ENCODE data around the gene FBXO27.

FBXO27 gene

DNA sequence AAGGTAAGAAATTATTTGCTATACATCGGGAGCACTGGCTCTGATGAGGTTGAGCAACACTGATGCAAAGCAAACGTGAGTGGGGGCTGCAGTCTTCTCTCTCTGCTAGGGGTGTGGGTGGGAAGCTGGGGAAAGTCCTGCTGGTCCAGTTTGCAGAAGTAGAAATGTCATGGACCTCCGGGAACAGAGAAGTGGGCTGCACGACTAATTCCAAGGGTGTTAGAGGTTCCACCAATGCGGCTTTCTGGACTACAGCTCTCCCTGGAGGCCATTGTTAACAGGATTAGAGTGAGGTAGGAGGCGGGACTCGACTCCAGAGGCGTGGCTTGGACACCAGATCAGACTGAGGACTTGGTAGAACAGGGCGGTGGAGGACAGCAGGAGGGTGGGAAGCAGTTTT lies 5.7 kb upstream of the FBXO27 start:
- Histone ChIP-seq H3K79me1 (ENCODE audit: low read length) (no peaks in the 10 kb centered on the region), H2BK5ac (ENCODE audit: low read depth, low read length, poor library complexity) (no peak overlapping the region), H3K79me2 (ENCODE audit: control insufficient read depth, insufficient read depth, low read length, poor library complexity) (no peaks in the 10 kb centered on the region), H3K4ac (ENCODE audit: low read depth, low read length) (no peak overlapping the region), H2AFZ (ENCODE audit: insufficient read depth, low read length, poor library complexity) (peak overlapping the region; percentile 39), H2AK5ac (ENCODE audit: low read length) (no peak overlapping the region), H3K4me3 (ENCODE audit: low read depth, low read length) (no peak overlapping the region), H3K4me2 (ENCODE audit: low read length) (no peak overlapping the region), H3K23ac (ENCODE audit: low read length) (no peak overlapping the region), H3K18ac (ENCODE audit: low read length) (no peak overlapping the region), H2BK12ac (ENCODE audit: low read length) (no peak overlapping the region), H3K9me3 (ENCODE audit: insufficient read depth, low read depth, low read length) (no peaks in the 10 kb centered on the region), H4K12ac (ENCODE audit: low read depth, low read length) (no peak overlapping the region), H4K8ac (ENCODE audit: low read depth, low read length) (no peak overlapping the region), H3K27me3 (ENCODE audit: insufficient read depth, low read length) (no peaks in the 10 kb centered on the region), H3K36me3 (ENCODE audit: control insufficient read depth in 1 of 2, insufficient read depth in 2 of 2, low read length in 2 of 2) (no peaks in the 10 kb centered on the region), H4K91ac (ENCODE audit: low read depth, low read length) (no peak overlapping the region), H3K9ac (ENCODE audit: low read length) (no peak overlapping the region), H3K4me1 (ENCODE audit: control insufficient read depth in 1 of 2, insufficient read depth in 2 of 2, low read length in 2 of 2) (no peaks in the 10 kb centered on the region), H3K14ac (ENCODE audit: low read length) (no peak overlapping the region), H2BK120ac (ENCODE audit: insufficient read depth, low read length, poor library complexity) (no peak overlapping the region), H3K27ac (ENCODE audit: low read depth, low read length) (no peak overlapping the region)
- peak; percentile 12 to 40 for DNase-seq
- WGBS (ENCODE audit: extremely low coverage, insufficient coverage, insufficient read length): no CpG with 5 or more reads among the region's 9 CpGs

DNA sequence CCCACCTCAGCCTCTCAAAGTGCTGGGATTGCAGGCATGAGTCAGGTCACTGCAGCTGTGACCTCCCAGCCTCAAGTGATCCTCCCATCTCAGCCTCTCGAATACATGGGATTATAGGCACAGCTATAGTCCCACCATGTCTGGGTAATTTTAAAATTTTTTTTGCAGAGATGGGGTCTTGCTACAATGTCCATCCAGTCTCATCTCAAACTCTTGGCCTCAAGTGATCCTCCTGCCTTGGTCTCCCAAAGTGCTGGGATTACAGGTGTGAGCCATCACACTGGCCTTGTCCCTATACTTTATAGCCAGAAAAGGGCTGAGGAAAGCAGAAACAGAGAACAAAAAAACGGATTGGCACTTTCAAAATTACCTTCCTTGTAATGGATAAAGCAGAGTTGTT lies 4.8 kb upstream of the FBXO27 start:
- Histone ChIP-seq H3K27me3 (ENCODE audit: insufficient read depth, low read length) (no peaks in the 10 kb centered on the region), H3K79me1 (ENCODE audit: low read length) (no peaks in the 10 kb centered on the region), H3K4me1 (ENCODE audit: control insufficient read depth in 1 of 2, insufficient read depth in 2 of 2, low read length in 2 of 2) (peaks cover 4 to 5% of the 10 kb centered on the region in 2 experiments), H3K79me2 (ENCODE audit: control insufficient read depth, insufficient read depth, low read length, poor library complexity) (no peaks in the 10 kb centered on the region), H2BK12ac (ENCODE audit: low read length) (no peak overlapping the region), H3K36me3 (ENCODE audit: control insufficient read depth in 1 of 2, insufficient read depth in 2 of 2, low read length in 2 of 2) (no peaks in the 10 kb centered on the region), H3K4me3 (ENCODE audit: low read depth, low read length) (no peak overlapping the region), H2BK5ac (ENCODE audit: low read depth, low read length, poor library complexity) (no peak overlapping the region), H3K4ac (ENCODE audit: low read depth, low read length) (no peak overlapping the region), H4K8ac (ENCODE audit: low read depth, low read length) (no peak overlapping the region), H3K18ac (ENCODE audit: low read length) (no peak overlapping the region), H2AK5ac (ENCODE audit: low read length) (no peak overlapping the region), H3K9ac (ENCODE audit: low read length) (no peak overlapping the region), H4K91ac (ENCODE audit: low read depth, low read length) (no peak overlapping the region), H3K4me2 (ENCODE audit: low read length) (no peak overlapping the region), H3K14ac (ENCODE audit: low read length) (no peak overlapping the region), H3K9me3 (ENCODE audit: insufficient read depth, low read depth, low read length) (no peaks in the 10 kb centered on the region), H3K27ac (ENCODE audit: low read depth, low read length) (no peak overlapping the region), H3K23ac (ENCODE audit: low read length) (no peak overlapping the region), H4K12ac (ENCODE audit: low read depth, low read length) (no peak overlapping the region), H2AFZ (ENCODE audit: insufficient read depth, low read length, poor library complexity) (no peak overlapping the region), H2BK120ac (ENCODE audit: insufficient read depth, low read length, poor library complexity) (no peak overlapping the region)
- DNase-seq: no peak
- WGBS (ENCODE audit: extremely low coverage, insufficient coverage, insufficient read length): no CpG with 5 or more reads among the region's 2 CpGs

DNA sequence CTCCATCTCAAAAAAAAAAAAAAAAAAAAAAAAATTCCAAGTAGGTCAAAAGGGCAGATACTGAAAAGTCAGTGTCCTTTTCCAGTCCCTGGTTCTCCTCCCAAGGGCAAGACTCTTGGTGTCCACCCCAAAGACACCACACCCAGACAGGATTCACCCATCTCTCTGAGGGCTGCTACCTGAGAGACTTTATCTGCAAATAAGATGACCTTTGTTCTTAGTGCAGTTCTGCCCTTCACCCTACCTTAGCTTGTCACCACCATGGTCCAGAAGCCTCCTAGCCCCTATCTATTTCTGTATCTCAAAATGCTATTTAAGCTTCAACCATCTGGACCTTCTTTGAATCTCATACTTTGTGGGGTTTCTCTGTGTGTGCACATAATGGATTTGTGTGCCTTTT lies 4.2 kb upstream of the FBXO27 start:
- no peak overlapping the region for H4K91ac ChIP-seq (ENCODE audit: low read depth, low read length)
- no peak overlapping the region for H2AK5ac ChIP-seq (ENCODE audit: low read length)
- peaks cover 2% of the 10 kb centered on the region for H3K79me2 ChIP-seq (ENCODE audit: control insufficient read depth, insufficient read depth, low read length, poor library complexity)
- H3K4me2 ChIP-seq (ENCODE audit: low read length): no peak overlapping the region
- no peak overlapping the region for H3K27ac ChIP-seq (ENCODE audit: low read depth, low read length)
- no peak for DNase-seq
- H3K4me1 ChIP-seq (ENCODE audit: control insufficient read depth in 1 of 2, insufficient read depth in 2 of 2, low read length in 2 of 2): peaks cover 8 to 10% of the 10 kb centered on the region in 2 experiments
- no peak overlapping the region for H3K4ac ChIP-seq (ENCODE audit: low read depth, low read length)
- H4K8ac ChIP-seq (ENCODE audit: low read depth, low read length): no peak overlapping the region
- no peak overlapping the region for H3K23ac ChIP-seq (ENCODE audit: low read length)
- H4K12ac ChIP-seq (ENCODE audit: low read depth, low read length): no peak overlapping the region
- H2BK120ac ChIP-seq (ENCODE audit: insufficient read depth, low read length, poor library complexity): no peak overlapping the region
- H3K4me3 ChIP-seq (ENCODE audit: low read depth, low read length): no peak overlapping the region
- no peak overlapping the region for H3K9ac ChIP-seq (ENCODE audit: low read length)
- H2AFZ ChIP-seq (ENCODE audit: insufficient read depth, low read length, poor library complexity): no peak overlapping the region
- no peaks in the 10 kb centered on the region for H3K9me3 ChIP-seq (ENCODE audit: insufficient read depth, low read depth, low read length)
- H3K27me3 ChIP-seq (ENCODE audit: insufficient read depth, low read length): no peaks in the 10 kb centered on the region
- no peaks in the 10 kb centered on the region for H3K36me3 ChIP-seq (ENCODE audit: control insufficient read depth in 1 of 2, insufficient read depth in 2 of 2, low read length in 2 of 2)
- H2BK12ac ChIP-seq (ENCODE audit: low read length): no peak overlapping the region
- H3K79me1 ChIP-seq (ENCODE audit: low read length): peaks cover 3% of the 10 kb centered on the region
- H3K14ac ChIP-seq (ENCODE audit: low read length): no peak overlapping the region
- no peak overlapping the region for H2BK5ac ChIP-seq (ENCODE audit: low read depth, low read length, poor library complexity)
- no peak overlapping the region for H3K18ac ChIP-seq (ENCODE audit: low read length)

DNA sequence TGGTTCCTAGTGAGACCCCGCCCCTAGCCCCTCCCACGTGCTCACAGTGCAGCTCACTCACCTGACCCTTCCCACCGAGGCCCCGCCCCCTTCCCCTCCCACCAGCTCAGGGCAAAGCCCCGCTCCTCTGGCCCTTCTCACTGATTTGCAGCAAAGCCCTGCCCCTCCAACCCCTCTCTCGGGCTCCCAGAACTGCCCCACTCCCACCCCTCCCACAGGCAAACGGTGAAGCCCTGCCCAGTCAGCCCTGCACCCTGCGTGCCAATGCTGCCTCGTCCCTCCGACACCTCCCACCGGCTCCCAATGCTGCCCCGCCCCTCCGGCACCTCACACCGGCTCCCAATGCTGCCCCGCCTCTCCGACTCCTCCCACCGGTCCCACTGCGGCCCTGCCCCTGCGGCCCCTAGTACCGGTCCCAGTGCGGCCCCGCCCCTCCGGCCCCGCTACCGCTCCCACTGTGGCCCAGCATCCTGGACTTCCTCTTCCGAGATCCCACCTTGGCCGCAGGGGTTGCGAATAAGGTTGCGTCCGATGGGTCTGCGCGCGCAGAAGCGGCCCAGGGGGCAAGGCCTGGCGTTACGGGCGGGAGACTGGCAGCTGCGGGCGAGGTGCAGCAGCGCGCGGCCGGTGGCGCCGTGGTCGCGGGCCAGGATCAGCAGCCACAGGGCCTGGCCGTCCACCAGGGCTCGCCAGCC lies 834 bp downstream of the FBXO27 start:
- Histone ChIP-seq H3K14ac (ENCODE audit: low read length) (peak overlapping the region; percentile 69), H3K79me2 (ENCODE audit: control insufficient read depth, insufficient read depth, low read length, poor library complexity) (peaks cover 2% of the 10 kb centered on the region), H3K4ac (ENCODE audit: low read depth, low read length) (peak overlapping the region; percentile 43), H2AK5ac (ENCODE audit: low read length) (no peak overlapping the region), H3K9me3 (ENCODE audit: insufficient read depth, low read depth, low read length) (peaks cover 2% of the 10 kb centered on the region), H3K4me1 (ENCODE audit: control insufficient read depth in 1 of 2, insufficient read depth in 2 of 2, low read length in 2 of 2) (peaks cover 12 to 14% of the 10 kb centered on the region in 2 experiments), H3K27ac (ENCODE audit: low read depth, low read length) (no peak overlapping the region), H4K12ac (ENCODE audit: low read depth, low read length) (peak overlapping the region; percentile 58), H3K27me3 (ENCODE audit: insufficient read depth, low read length) (no peaks in the 10 kb centered on the region), H4K91ac (ENCODE audit: low read depth, low read length) (peak overlapping the region; percentile 53), H4K8ac (ENCODE audit: low read depth, low read length) (peak overlapping the region; percentile 62), H3K18ac (ENCODE audit: low read length) (peak overlapping the region; percentile 74), H2AFZ (ENCODE audit: insufficient read depth, low read length, poor library complexity) (peak overlapping the region; percentile 94), H3K36me3 (ENCODE audit: control insufficient read depth in 1 of 2, insufficient read depth in 2 of 2, low read length in 2 of 2) (peaks cover 0 to 3% of the 10 kb centered on the region in 2 experiments), H3K4me3 (ENCODE audit: low read depth, low read length) (peak overlapping the region; percentile 70), H2BK120ac (ENCODE audit: insufficient read depth, low read length, poor library complexity) (no peak overlapping the region), H2BK5ac (ENCODE audit: low read depth, low read length, poor library complexity) (no peak overlapping the region), H3K23ac (ENCODE audit: low read length) (no peak overlapping the region), H3K79me1 (ENCODE audit: low read length) (peaks cover 3% of the 10 kb centered on the region), H3K4me2 (ENCODE audit: low read length) (peak overlapping the region; percentile 84), H3K9ac (ENCODE audit: low read length) (no peak overlapping the region), H2BK12ac (ENCODE audit: low read length) (no peak overlapping the region)
- no CpG with 5 or more reads among the region's 49 CpGs for WGBS (ENCODE audit: extremely low coverage, insufficient coverage, insufficient read length)
- DNase-seq: peak; percentile 93 to 95
